GM21717 (cell line): ENCODE results near the gene MRGPRX3.

ENCODE experiments used
- ATAC-seq: cut with Tn5 transposase; IDR thresholded peaks from one replicate; pipeline ENCODE4 v1.9.1; 2021; ENCODE audit warnings: mild to moderate bottlenecking, moderate library complexity; ENCODE audit not compliant: unreplicated experiment

The MRGPRX3 gene

DNA sequence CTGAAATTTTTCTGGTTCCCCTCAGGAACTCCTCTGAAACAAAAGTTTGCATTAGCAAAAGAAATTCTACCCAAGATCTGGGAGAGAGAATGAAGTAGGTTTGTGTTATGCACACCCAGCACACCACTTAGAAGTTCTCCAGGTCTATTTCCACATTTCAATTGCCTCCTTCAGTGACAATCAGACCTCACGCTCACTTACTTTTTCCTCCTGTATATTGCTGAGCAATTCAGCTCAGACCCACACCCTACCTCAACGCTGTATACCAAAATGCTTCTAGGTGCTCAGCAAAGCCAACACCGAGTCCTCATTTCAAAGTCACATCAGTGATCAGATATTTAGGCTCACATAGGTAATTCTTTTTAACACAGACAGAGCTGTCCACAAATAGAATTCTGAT lies 19.2 kb downstream of the MRGPRX3 start:
- no peak for ATAC-seq

DNA sequence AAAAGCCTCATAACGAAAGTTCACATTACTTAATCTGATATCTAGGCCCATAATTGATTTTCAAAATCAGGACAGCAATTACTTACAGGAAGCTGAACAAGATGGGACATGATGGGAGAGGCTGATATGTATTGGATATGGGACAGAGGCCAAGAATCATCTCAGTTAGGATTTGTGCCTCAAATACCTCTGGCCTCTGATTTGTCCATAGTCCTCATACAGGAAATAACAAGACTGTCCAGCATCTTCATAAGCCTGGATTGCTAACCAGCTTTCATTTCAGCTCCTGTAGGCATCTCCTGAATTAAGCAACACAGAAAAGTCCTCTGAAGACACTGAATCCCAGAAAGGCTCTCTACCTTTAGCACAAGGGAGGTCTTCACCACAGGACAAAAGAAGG lies 36.0 kb downstream of the MRGPRX3 start:
- ATAC-seq: no peak

DNA sequence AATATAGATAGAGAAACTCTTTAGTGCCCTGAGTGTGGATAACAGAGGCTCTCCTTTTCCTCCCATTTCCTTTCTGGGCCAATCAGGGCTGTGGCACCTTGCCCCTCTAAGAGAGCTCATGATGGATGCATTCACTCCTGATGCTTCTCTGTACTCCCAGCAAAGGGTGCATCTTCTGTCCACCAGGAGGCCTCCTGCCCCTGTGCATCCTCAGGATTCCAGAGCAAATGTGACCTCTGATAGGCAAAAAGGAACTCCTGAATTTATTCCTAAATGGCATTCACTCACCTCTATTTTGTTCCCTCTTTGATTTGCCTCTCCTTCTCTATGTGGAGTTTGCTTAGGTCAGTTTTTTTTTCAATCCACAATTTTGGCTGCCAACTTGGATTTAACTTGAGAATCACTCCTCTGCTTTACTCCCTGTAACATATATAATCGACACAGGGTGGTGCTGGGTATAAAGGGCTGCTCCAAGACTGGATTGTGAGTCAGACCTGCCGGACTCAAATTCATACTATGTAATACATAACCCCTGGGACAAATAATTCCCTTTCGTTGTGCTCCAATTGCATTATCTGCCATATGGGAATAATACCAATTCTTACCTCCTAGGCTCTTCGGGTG lies 39.1 kb downstream of the MRGPRX3 start:
- no peak for ATAC-seq

DNA sequence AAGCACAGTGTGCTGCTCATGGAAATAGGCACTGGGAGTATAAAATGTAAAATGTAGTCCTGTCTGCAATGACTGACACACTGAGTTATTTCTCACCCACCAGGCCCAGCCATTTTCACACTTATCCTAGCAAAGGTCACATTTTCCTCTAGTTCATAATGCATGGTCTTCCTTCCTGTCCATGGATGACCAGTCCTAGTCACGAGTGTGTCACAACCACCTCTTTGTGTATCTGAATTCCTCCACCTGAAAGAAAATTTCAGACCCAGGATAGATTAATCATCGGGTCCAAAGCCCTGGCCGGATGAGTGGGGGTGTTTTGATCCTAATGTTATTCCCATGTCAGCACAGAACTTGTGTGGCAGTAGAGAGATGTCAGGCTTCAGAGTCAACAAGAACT lies 40.3 kb downstream of the MRGPRX3 start, which contains the start of gene MRGPRX4:
TSS of gene MRGPRX4 (plus strand) at position 172 of the 400 bp plus-strand sequence. CDS start 420 bp downstream, outside the sequence.
- ATAC-seq: no peak

DNA sequence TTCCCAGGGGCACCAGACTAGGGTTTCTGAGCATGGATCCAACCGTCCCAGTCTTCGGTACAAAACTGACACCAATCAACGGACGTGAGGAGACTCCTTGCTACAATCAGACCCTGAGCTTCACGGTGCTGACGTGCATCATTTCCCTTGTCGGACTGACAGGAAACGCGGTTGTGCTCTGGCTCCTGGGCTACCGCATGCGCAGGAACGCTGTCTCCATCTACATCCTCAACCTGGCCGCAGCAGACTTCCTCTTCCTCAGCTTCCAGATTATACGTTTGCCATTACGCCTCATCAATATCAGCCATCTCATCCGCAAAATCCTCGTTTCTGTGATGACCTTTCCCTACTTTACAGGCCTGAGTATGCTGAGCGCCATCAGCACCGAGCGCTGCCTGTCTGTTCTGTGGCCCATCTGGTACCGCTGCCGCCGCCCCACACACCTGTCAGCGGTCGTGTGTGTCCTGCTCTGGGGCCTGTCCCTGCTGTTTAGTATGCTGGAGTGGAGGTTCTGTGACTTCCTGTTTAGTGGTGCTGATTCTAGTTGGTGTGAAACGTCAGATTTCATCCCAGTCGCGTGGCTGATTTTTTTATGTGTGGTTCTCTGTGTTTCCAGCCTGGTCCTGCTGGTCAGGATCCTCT lies 41.0 kb downstream of the MRGPRX3 start:
- ATAC-seq: no peak
